IPS DF 19.7 (cell line): ENCODE measurements around the gene TNK2.
"Not testable (repeated sequence)": the region's sequence is repeated elsewhere in the genome, so short reads cannot be mapped to it uniquely, and the experiment has no call there.

Experiments
- DNase-seq: peaks from one replicate; pipeline ENCODE4 v3.0.0-alpha.2; 2013; ENCODE audit warnings: low read depth, low spot score

TNK2 gene

DNA sequence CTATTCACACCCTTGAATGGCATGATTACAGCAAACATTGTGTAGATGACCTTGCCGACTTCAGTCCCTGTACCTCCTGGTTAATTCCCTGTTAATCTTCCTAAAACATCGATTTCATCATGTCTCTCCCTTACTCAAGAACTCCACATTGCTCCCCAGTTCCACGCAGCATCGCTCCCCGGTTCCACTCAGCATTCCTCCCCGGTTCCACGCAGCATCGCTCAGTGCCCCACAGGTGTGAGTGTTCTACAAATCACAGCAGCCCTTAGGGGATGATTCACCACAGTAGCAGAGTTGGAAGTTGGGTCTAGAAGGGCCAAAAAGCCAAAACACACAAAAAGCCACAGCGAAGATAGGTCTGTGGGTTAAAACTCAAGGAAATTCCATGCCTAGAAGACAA is 8.6 kb upstream of the TNK2 start:
- DNase-seq = no peak

DNA sequence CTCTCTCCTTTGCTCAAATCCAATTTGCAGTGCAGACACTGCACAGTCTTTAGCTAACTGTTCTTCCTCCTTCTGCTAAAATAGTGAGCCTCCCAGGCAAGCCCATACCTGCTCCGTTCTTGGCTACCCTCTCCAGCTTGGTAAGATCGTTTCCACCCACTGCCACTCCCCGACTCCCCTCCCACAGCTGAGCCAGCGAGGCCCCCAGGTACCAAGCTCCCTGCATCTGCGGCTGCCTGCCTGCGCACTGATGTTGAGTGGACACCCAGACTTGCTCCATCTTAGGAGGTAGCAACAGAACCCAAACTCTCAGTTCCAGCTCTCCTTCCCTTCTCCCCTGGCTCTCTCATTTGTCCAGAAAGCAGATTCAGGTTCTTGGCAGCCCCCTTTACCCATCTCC is 7.9 kb upstream of the TNK2 start:
- no peak for DNase-seq

DNA sequence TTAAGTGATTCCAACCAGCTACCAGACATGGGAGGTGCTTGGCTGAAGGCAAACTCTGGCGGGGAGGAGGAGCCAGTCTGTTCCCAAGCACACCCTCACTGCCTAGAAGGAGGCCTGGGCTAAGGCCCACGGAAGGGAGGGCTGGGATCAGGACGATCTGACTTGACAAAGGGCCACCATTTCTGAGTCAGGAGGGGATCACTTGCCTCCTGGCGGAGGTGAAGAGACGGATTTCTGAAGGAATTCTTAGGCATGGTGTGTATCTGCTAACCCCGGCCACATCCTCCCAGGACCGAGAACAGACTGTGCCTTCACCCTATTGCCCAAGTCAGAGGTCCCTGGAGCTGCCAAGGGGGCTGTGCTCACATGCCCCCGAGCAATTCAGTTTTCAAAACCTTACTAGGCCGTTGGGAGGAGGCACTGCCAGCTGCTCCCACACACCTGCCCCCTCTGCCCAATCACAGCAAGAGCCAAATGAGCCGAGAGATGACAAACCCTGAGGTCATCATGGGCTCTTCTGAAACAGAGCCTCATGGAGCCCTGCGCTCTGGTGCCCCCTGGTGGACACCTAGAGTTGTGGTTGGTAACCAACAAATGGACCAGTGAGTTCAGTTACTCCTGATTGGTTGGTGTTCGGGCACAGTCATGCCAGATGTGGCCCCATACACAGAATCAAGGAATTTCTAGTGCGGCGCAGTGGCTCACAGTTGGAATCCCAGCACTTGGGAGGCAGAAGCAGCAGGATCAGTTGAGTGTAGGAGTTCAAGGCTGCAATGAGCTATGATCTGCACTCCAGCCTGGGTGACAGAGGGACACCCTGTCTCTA is 6.5 kb upstream of the TNK2 start:
- peak; percentile 97 for DNase-seq

DNA sequence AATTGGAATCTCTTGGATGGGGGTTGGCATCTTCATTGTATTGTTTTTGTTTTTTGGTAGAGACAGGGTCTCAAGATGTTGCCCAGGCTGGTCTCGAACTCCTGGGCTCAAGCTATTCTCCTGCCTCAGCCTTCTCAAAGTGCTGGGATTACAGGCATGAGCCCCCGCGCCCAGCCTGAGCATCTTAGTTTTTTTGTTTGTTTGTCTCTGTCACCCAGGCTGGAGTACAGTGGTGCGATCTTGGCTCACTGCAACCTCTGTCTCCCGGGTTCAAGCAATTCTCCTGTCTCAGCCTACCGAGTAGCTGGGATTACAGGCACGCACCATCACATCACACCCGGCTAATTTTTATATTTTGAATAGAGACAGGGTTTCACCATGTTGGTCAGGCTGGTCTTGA is 5.8 kb upstream of the TNK2 start:
- not testable (repeated sequence) for DNase-seq

DNA sequence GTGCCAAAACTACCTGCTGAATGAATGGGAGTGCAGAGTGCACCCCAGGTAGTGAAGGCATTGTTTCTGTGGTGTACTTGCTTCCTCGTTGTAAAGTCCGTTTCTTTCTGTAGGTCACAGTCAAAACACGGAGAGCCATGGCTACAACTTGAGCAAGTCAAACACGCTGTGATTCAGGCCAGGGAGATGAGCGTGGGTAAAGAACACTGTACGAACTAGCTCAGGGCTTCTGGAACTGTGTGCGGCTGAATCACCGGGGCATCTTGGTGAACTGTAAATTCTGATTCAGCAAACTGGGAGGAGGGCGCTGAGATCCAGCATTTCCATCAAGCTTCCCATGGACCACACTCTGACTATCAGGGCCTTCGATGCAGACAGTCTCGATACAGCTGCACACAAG is 5.0 kb upstream of the TNK2 start:
- no peak for DNase-seq

DNA sequence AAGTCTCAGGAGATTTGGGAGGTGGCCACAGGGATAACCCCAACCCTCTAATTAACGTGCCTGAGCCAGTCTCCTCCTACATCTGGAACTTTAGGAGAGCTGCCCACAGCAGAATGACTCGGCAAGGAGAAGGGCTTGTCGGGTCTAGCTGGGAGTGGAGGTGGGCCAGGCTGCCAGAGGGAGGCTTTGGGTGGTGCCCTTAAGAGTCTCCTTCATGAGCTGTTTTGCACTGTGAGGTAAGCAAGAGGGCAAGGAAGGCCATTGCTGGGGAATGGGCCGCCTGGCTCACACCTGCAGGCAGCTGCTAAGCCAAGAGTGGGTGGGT is 3.6 kb upstream of the TNK2 start:
- DNase-seq = no peak

DNA sequence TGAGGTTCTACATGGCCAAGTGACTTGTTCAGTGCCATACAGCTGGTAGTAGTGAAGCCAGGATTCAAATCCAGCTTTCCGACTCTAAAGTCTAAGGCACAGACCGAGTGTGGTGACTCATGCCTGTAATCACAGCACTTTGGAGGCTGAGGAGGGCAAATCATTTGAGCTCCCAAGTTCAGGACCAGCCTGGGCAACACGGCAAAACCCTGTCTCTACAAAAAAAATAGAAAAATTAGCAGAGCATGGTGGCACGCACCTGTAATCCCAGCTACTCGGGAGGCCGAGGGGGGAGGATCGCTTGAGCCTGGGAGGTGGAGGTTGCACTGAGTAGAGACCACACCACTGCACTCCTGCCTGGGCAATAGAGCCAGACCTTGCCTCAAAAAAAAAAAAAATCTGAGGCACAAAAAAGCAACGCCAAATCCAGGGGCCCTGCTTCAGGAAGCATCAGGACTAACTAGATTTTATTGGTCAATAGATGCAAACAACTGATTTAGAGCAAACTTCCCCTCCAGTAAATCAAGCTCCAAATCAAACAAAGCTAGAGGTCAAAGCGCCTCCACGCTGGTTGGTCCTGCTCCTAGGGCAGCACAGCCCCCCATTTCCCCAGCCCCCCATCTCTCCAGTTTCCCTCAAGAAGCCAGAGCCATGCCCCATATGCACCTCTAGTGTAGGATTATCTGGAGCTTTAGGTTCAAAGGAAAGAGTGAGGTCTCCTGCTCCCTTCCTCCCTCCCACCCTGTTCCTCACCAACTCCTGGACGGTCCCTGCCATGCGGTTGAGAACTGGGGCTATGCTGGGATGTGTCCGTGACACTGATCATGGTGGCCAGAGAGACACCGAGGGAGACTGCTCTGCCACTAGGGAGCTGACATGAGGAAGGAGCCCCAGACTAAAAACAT is 2.9 kb upstream of the TNK2 start:
- no peak for DNase-seq

DNA sequence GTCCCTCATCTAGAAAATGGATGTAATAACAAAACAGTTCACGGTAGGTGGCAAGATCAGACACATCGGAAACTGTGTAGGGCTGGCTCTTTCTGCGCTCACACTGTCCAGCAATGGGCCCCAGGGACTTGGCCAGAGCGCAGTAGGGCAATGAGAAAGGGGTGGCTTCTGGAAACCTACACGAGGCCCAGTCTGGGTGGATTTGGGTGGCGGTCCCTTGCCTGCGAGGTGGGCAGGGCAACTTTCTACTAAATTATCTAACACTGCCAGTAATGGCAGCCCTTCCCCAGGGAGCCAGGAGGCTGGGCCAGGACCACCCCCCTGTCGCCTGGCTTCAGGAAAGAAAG is 2.1 kb upstream of the TNK2 start:
- DNase-seq = no peak

DNA sequence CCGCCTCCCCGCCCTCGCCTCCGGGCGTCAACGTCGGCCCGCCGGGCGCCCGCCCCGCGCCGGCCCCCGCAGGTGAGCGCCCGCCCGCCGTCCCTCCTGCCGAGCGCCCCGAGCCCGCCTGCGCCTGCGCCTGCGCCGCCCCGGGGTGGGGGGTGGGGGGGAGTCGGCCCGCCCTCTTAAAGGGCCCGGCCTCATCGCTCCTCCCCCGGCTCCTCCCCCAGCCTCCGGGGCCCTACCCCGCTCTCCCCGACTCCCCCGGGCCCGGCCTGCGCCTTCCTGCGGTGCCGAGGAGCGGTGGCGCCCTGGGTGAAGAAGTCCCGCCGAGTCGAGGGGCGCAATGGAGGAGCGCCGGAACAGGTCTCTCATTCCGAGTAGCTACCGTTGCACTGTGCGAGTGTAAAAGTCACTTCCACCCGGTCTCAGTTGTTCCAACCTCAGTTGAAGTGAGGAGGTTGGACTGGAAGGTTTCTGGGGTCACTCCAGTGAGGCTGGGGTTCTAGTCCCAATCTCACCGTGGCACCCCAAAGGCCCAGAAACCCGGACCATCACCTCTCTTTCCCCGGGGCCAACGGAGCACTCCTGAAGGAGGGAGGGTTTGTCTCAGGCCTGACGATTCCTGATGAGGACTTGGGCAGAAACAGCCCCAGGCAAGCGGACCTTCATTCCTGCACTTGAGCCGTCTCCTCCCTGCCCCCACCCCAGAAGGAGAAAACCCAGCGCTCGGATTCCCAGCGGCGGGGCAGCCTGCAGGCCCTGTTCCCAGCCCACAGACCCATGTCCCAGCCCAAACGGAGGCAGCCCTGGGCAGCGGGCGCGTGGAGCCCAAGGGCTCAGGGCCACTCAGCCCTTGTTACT is 1.5 kb upstream of the TNK2 start:
- no peak for DNase-seq

DNA sequence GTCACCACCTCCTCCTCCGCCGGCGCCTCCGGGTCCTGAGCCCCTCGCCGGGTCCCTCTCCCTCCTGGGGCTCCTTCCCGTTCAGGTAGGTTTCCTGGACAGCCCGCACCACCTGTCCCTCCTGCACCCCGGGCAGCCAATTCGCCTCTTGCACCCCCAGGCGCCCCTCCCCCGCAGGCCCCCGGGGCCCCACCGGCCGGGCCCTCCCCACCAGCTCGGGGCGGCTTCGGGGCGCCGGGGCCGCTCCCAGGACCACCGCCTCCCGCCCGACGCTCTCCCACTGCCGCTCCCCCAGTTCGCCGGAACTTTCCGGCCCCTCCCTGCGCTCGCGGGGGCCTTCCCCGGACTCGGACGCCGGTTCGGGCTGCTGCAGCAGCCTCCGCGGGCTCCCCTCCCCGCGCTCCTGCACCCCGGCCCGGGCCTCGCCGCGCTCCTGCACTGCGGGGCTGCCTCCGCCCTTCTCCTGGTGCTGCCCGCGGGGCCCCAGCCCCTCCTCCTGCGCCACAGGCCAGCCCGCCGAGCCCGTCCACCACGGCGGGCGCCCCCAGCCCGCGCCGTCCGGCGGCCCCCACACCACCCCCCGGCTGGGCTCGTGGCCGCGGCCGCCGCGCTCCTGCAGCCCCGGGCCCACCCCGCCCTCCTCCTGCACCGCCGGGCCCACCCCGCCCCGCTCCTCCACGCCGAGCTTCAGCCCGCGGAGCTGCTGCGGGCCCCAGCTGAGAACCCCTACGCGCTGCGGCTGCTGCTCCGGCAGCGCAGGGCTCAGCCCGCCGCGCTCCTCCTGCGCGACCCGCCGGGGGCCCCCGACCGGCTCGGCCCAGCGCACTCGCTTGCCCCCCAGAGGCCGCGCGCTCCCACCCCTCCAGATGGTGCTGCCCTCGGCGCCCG is 587 bp upstream of the TNK2 start:
- DNase-seq = no peak

DNA sequence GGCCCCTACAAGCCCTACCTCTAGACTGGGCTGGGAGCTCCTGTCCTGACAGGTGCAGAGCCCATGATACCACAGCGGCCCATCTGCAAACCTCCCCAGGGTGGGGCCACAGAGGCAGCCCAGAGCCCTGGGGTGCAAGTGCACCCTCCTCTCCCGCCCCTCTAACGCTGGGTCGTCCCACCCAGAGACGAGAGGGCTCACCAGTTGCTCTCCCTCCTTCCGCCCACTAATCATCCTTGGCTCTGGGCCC is 742 bp downstream of the TNK2 start:
- no peak for DNase-seq

DNA sequence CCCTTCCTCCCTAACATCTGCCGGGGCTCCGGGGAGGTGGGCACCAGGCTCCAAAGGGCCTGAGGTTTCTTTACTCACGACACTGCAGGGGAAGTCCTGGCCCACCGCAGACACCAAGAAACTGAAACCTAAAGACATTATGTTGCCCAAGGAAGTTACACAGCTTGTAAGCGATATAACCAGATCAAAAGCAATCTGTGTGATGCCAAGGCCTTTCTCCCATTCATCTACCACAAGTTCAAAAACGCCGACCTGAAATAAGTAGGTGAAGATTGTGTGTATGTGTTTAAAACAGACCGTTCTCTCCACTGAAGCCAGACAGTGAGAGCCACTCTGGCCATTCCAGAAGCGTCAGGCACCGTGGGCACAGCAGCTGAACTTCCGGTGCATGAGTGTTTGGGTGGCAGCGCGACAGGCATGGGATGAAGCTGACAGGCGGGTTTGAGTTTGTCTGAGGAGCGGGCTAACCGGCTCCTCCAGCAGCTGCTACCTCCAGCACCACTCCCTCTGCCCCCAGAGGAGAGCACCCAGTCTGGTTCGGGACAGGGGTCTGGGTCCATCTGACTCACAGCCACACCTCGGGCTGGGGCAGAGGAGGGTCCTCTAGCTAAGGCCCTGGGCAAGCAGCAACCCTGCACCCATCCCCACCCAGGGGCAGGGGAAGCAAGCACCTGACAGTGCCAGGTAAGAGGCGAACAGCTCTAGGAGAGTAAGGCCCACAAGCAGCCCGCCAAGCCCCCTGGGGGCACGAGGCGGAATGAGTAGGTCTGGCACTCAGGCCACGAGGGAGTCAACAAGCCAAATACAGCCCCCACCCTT is 1.3 kb downstream of the TNK2 start:
- DNase-seq = no peak

DNA sequence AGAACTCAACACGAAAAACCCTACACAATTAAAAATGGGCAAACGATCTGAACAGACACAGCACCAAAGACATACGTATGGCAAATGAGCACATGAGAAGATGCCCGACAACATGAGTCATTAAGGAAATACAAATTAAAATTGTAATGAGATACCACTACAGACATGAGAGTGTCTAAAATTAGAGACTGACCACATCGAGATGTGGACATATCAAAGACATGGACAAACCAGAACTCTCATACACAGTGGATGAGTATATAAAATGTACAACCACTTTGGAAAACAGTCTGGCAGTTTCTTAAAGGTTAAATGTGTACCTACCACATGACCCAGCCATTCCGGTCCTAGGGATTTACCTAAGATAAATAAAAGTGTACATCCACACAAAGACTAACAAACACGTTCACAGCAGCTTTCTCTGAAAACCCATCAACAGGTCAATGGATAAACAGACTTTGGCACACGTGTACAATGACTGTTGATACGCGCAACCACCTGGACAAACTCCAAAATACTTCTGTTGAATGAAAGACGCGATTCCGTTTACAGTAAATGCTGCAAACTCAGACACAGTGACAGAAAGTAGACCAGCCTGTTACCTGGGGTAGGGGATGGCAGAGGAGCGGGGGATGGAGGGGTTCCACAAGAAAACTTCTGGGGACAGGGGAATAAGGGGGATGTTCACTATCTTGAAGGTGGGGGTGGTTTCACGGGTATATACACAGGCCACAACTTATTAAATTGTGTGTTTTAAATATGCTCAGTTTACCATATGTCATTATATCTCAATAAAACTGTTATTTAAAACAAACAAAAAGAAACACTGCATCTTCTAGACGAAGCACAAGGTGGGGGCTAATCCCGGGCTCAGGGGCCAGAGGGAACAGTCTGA is 2.1 kb downstream of the TNK2 start:
- no peak for DNase-seq

DNA sequence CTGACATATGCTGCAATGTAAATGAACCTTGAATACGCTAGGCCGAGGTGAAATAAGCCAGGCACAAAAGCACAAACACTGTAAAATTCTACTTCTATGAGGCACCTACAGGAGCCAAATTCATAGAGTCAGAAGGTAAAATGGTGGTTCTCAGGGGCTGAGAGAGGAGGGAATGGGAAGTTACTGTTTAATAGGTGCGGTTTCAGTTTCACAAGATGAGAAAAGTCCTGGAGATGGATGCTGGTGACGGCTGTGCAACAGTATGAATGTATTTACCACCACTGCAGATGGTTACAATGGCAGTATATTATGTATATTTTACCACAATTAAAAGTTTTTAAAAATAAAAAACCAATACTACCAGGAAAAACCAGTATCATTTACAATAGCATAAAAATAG is 4.0 kb downstream of the TNK2 start:
- DNase-seq = no peak

DNA sequence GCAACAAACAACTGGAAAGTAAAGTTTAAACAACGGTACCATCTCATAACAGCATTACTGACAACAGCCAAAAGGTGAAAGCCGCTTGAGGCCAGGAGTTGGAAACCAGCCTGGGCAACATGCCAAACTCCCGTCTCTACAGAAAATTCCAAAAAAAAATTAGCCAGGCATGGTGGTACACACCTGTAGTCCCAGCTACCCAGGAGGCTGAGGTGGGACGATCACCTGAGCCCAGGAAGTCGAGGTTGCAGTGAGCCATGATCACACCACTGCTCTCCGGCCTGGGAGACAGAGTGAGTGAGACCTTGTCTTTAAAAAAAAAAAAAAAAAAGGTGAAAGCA is 4.4 kb downstream of the TNK2 start:
- no peak for DNase-seq

DNA sequence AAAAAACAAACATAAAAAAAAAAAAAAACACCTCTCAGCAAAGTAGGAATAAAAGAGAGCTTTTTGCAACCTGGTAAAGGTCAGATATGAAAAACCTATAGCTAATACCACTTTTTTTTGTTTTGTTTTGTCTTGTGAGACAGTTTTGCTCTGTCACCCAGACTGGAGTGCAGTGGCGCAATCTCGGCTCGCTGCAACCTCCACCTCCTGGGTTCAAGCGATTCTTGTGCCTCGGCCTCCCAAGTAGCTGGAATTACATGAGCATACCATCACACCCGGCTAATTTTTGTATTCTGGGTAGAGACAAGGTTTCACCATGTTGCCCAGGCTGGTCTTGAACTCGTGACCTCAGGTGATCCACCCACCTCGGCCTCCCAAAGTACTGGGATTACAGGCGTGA is 5.7 kb downstream of the TNK2 start:
- not testable (repeated sequence) for DNase-seq

DNA sequence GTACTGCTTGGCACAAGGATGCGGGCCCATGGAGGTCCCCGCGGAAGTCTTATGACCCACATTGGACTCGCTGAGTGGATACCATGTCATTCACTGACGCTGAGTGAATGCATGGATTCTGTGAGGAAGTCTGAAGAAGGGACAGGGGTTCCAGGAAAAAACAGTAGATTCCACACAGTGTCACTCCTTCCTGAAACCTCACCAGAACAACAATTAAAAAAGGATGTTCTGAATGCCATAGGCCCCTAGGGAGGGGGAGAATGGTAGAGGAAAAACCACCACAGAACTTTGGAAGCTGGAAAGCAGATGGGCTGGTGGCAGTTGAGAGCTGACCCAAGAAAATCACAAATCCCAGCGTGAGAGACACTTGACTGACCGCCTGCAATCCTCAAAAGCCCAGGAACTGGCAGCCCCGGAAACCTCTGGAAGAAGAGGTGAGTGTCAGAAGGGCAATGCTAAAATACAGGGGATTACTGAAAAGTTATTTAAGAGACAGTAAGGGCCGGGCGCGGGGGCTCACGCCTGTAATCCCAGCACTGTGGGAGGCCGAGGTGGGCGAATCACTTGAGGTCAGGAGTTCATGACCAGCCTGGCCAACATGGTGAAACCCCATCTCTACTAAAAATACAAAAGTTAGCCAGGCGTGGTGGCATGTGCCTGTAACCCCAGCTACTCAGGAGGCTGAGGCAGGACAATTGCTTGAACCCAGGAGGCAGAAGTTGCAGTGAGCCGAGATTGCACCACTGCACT is 6.3 kb downstream of the TNK2 start:
- DNase-seq = not testable (repeated sequence)

DNA sequence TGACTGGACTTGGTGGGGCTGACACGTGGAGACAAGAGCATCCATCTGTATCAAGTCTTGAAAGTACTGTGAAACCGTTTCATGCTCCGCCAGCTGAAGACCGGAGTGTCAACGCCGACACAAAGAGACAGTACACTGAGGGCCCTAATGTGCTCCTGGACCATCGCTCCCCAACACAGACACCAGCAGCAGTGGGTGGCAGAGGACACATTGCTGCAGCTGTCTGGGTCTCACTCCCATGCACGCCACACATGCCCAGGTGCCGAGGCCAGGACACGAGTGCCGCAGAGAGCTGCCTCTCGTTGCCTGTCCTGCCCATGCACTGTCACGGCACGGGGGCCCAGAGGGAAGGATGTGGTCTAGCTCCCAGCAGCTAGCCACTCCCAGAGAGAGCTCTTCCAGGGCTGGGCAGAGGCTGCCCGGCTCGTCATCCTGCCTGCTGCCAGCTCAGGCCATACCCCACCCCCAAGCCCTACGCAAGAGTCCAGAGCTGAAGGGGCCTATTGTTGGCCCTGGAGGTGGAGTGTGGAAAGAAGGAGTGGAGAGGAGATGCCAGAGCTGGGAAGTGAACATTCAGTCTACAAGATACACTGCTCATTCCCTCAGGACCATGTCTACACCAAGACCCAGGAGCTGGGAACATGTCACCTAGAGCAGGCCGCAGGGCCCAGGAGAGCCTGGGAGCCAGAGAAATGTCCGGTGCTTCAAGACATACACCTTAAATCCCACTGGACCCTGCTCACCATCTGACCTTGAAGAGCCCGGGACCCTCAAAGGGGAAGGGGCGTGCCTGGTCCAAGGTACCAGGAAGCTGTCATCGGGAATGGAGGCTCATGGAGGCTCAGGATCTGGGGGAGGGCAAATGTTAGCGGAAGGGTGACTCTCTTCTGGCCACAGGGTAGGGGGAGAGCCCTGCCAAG is 7.7 kb downstream of the TNK2 start:
- DNase-seq = no peak
